NOMO-1 treated with DMSO at 0.1 percent for 48 hours (cell line): ENCODE results near the gene CENPB.

Experiments used
- DNase-seq: peaks from one replicate; lab custom pipeline; 2025; ENCODE audit not compliant: unreplicated experiment; lab: John Stamatoyannopoulos, UW

CENPB gene

DNA sequence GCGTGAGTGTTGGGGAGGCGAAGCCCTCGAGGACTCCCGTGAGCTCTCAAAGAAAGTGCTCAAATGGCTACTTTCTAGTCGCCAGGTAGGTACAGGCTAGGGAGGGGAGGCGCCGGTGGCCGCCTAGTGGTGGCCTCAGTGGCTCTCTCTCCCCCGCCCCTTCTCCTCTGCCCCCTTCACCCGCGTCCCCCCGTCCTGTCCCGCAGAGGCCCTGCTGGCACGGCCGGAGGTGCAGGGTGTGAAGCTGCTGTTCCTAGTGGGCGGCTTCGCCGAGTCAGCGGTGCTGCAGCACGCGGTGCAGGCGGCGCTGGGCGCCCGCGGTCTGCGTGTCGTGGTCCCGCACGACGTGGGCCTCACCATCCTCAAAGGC is 35.2 kb downstream of the CENPB start:
- no peak for DNase-seq

DNA sequence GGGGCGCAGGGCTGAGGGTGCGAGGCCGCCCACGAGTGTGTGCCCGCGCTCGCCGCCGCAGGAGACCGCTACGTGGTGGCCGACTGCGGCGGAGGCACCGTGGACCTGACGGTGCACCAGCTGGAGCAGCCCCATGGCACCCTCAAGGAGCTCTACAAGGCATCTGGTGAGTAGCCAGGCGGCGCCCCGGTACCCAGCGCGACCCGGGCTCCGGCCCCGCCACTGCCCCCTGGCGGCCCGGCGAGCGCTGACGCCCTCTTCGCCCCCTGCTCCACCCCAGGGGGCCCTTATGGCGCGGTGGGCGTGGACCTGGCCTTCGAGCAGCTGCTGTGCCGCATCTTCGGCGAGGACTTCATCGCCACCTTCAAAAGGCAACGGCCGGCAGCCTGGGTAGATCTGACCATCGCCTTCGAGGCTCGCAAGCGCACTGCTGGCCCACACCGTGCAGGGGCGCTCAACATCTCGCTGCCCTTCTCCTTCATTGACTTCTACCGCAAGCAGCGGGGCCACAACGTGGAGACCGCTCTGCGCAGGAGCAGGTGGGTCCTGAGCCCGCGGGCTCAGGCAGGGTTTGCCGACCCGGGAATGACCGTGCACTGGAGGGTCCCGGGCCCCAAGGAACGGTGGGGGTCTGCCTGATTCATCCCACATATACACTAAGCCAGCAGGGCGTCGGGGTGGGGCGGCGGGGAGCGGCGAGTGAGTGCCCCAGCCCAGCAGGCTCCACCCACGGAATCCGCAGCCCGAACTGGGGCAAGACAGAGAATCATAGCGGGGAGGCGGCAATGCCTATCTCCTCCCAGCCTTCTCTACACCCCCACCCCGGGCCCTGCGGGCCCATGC is 36.6 kb downstream of the CENPB start:
- DNase-seq, result no peak

- DNase-seq, result no peak
Measured at GRCh38 chr20:3749087-3749688, 37.4 kb downstream of the CENPB start.

GRCh38 chr20:3748073-3748472 is 38.5 kb downstream of the CENPB start:
- no peak for DNase-seq

DNA sequence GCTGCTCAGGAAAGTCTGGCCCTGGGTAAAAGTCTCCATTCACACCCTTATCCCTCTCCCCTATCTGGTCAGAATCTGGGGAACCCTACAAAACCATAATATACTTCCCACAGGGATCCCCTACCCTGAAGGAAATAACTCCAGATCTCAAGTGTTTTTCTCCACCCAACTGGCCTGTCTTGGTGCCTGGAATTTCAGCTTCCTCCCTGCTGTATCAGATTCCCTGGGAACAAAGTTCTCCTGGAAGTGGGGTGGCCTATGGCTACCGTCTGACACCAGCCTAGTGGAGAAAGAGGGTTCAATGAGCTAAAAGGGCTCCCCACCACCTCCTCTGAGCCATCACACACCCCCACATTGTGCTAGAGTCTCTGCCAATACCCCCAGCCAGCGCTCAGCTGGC is 39.1 kb downstream of the CENPB start:
- DNase-seq, result no peak

DNA sequence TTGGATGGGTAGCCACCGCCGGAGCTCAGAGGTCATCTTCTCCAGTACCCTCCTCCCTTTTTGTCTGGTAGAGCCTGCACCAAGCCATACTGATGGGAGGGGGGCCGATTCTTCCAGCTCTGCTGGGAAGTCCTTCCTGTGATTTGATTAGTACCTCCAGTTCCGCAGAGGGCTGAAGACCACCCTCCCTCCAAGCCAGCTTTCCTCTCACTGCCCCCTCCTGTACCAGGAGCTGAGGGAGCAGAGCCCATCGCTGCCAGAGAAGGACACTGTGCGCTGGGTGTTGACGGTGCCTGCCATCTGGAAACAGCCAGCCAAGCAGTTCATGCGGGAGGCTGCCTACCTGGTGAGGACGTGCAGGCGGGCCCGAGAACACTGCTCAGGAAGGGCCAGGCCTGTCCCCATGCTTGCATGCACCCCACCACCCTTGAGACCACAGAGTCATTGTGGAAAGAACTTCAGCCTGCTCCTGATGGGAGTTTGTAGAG is 40.8 kb downstream of the CENPB start:
- no peak for DNase-seq

GRCh38 chr20:3744806-3745685 is 41.5 kb downstream of the CENPB start:
- DNase-seq, result no peak

GRCh38 chr20:3744037-3744436 is 42.5 kb downstream of the CENPB start:
- DNase-seq, result no peak

DNA sequence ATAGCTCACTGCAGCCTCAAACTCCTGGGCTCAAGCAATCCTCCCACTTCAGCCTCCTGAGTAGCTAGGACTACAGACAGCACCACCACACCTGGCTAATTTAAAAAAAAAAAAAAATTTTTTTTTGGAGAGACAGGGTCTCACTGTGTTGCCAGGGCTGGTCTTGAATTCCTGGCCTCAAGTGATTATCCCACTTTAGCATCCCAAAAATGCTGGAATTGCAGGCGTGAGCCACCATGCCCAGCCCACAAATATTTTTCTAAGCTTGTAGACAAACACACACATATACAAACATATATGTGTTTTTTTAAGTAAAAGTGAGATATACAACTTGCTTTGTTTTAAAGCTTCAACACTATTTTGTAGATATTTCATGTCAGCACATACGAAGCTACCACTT is 43.3 kb downstream of the CENPB start:
- DNase-seq, result no peak

GRCh38 chr20:3741836-3742458 is 44.6 kb downstream of the CENPB start:
- no peak for DNase-seq

GRCh38 chr20:3740615-3741301 is 45.8 kb downstream of the CENPB start:
- DNase-seq, result no peak

- DNase-seq, result no peak
Measured at GRCh38 chr20:3739926-3740451, 46.6 kb downstream of the CENPB start.

DNA sequence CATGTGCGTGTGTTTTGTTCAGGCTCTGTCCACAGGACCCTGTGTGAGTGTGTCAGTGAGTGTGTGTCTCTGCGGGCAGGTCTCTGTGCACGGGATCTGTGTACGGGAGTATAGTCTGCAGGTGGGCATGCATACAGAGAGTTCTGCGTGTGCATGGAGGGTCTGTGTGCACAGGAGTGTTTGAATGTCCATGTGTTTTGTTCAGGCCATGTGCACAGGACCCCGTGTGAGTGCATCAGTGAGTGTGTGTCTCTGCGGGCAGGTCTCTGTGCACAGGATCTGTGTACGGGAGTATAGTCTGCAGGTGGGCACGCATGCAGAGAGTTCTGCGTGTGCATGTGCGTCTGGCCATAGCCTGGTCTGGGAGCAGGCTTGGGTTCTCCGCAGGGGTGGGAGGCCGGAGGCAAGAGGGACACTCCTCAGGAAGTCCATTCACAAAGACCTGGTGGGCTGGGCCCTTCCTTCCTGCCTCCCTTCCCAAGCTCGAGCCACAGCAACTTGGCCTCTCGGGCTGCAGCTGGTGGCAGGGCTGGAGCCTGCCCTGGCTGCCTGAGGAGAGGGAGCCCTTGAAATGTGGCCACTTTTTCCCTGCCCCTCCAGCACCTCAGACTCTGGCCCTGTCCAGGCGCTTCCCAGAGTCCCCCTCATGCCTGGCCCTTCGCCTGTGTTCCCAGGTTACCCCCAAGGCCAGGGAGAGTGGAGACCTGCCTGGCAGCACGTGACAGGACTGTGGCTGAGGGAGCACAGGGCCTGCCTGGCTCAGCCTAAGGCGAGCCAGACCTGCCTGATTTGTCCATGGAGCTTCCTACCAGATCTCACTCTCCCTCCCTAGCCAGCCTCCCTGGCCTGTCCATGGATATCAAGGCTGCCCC is 47.2 kb downstream of the CENPB start:
- no peak for DNase-seq

GRCh38 chr20:3738111-3739053 is 48.2 kb downstream of the CENPB start:
- no peak for DNase-seq

DNA sequence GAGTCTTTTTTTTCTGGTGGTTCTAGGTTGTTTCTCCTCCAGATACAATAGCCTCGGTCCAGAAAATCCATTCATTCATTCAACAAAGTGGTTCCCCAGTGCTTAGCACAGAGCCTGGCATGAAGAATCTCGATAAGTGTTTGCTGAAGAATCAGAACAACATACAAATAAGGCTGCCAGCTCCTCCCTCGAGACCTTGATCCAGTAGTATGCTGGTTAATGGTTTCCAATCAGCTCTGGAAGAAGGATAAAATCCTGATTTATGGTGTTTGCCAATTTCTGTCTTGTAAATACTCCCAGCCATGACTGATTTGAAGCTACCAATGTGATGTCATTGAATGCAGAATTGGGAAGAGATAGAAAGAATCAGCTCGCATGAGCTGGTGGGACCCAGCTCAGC is 50.8 kb downstream of the CENPB start:
- DNase-seq, result no peak

GRCh38 chr20:3734111-3734843 is 52.3 kb downstream of the CENPB start:
- DNase-seq, result no peak
